SKM-1 (cell line): ENCODE results near the gene C2CD4C.
"Not testable (repeated sequence)": the region's sequence is repeated elsewhere in the genome, so short reads cannot be mapped to it uniquely, and the experiment has no call there.

Experiments used
- DNase-seq: peaks from one replicate; lab custom pipeline; 2025; ENCODE audit not compliant: unreplicated experiment; lab: John Stamatoyannopoulos, UW

Gene C2CD4C

GRCh38 chr19:383922-384798 lies 24.8 kb downstream of the C2CD4C start:
- DNase-seq: no peak

GRCh38 chr19:383040-383439 lies 25.9 kb downstream of the C2CD4C start:
- DNase-seq: no peak

- not testable (repeated sequence) for DNase-seq
These were observed 26.4 kb downstream of the C2CD4C start for GRCh38 chr19:382578-382977.

- DNase-seq: not testable (repeated sequence)
These were observed 27.0 kb downstream of the C2CD4C start for GRCh38 chr19:381901-382300.

GRCh38 chr19:380618-381219 lies 28.2 kb downstream of the C2CD4C start:
- not testable (repeated sequence) for DNase-seq

- no peak for DNase-seq
These were observed 29.2 kb downstream of the C2CD4C start for GRCh38 chr19:379796-380195.

GRCh38 chr19:378706-379105 lies 30.2 kb downstream of the C2CD4C start:
- DNase-seq: no peak

GRCh38 chr19:377801-378581 lies 31.0 kb downstream of the C2CD4C start:
- no peak for DNase-seq

- no peak for DNase-seq
These were observed 32.9 kb downstream of the C2CD4C start for GRCh38 chr19:376111-376470.

GRCh38 chr19:375395-376110 lies 33.4 kb downstream of the C2CD4C start:
- no peak for DNase-seq

- DNase-seq: no peak
These were observed 34.1 kb downstream of the C2CD4C start for GRCh38 chr19:374886-375235.

- DNase-seq: no peak
These were observed 34.6 kb downstream of the C2CD4C start for GRCh38 chr19:374183-374885.

- DNase-seq: no peak
These were observed 35.4 kb downstream of the C2CD4C start for GRCh38 chr19:373391-374182.

GRCh38 chr19:372306-372890 lies 36.5 kb downstream of the C2CD4C start:
- DNase-seq: no peak

- DNase-seq: no peak
These were observed 37.3 kb downstream of the C2CD4C start for GRCh38 chr19:371501-372168.

GRCh38 chr19:370641-371330 lies 38.2 kb downstream of the C2CD4C start:
- no peak for DNase-seq

- DNase-seq: no peak
These were observed 39.1 kb downstream of the C2CD4C start for GRCh38 chr19:369876-370275.

- no peak for DNase-seq
These were observed 39.7 kb downstream of the C2CD4C start for GRCh38 chr19:369256-369655.
